Neural progenitor cell (in vitro differentiated cells): ENCODE results near the gene CLIP2. TPM values are rescaled to one million over a fixed set of nuclear protein-coding genes. Genes with fewer than 3 reads are reported as not detected.

ENCODE experiments used
- DNase-seq: peaks from one replicate; pipeline ENCODE4 v3.0.0-alpha.2; 2016; ENCODE audit warnings: low spot score
- H2AFZ ChIP-seq: fragments of 200-600 bp; sonication (generic); replicated peaks from 2 replicates; pipeline ENCODE4 v1.6.1; 2016; ENCODE audit warnings: antibody characterized with exemption
- H3F3A ChIP-seq: fragments of 200-600 bp; sonication (generic); 2 replicates; pipeline ENCODE4 v1.6.1; 2016; ENCODE audit warnings: antibody characterized with exemption, low read depth
- H3K27ac ChIP-seq: fragments of 200-600 bp; sonication (generic); 2 replicates; pipeline ENCODE4 v1.5.1; 2016; ENCODE audit warnings: mild to moderate bottlenecking
- H3K27me3 ChIP-seq: fragments of 200-600 bp; sonication (generic); 2 replicates; pipeline ENCODE4 v1.6.1; 2016; ENCODE audit warnings: mild to moderate bottlenecking, moderate library complexity
- H3K36me3 ChIP-seq: fragments of 200-600 bp; sonication (generic); 2 replicates; pipeline ENCODE4 v1.5.1; 2016
- H3K4me1 ChIP-seq: fragments of 200-600 bp; sonication (generic); 2 replicates; pipeline ENCODE4 v1.6.1; 2016; ENCODE audit warnings: mixed run types
- H3K4me2 ChIP-seq: fragments of 200-600 bp; sonication (generic); 2 replicates; pipeline ENCODE4 v1.6.1; 2016
- H3K4me3 ChIP-seq: fragments of 200-600 bp; sonication (generic); 2 replicates; pipeline ENCODE4 v1.5.1; 2016
- H3K79me2 ChIP-seq: fragments of 200-600 bp; sonication (generic); 2 replicates; pipeline ENCODE4 v1.6.1; 2016; ENCODE audit warnings: low read depth
- H3K9ac ChIP-seq: fragments of 200-600 bp; sonication (generic); 2 replicates; pipeline ENCODE4 v1.6.1; 2016
- H3K9me3 ChIP-seq: fragments of 200-600 bp; sonication (generic); 2 replicates; pipeline ENCODE4 v1.5.1; 2016; ENCODE audit warnings: low read depth
- H4K20me1 ChIP-seq: fragments of 200-600 bp; sonication (generic); 2 replicates; pipeline ENCODE4 v1.6.1; 2016; ENCODE audit warnings: low read depth
- H3K27ac Mint-ChIP-seq: 3 replicates; pipeline ENCODE4 v1.8.0; 2021; ENCODE audit warnings: mixed read lengths
- H3K27me3 Mint-ChIP-seq: 2 replicates; pipeline ENCODE4 v1.8.0; 2022; ENCODE audit warnings: low read depth, mild to moderate bottlenecking, inconsistent platforms, moderate library complexity, mixed read lengths; ENCODE audit not compliant: insufficient read depth
- H3K36me3 Mint-ChIP-seq: 3 replicates; pipeline ENCODE4 v1.8.0; 2021; ENCODE audit warnings: mixed read lengths
- H3K4me1 Mint-ChIP-seq: 3 replicates; pipeline ENCODE4 v1.8.0; 2021; ENCODE audit warnings: mixed read lengths
- H3K4me3 Mint-ChIP-seq: 3 replicates; pipeline ENCODE4 v1.8.0; 2021; ENCODE audit warnings: mild to moderate bottlenecking, moderate library complexity, mixed read lengths
- H3K9me3 Mint-ChIP-seq: 3 replicates; pipeline ENCODE4 v1.8.0; 2020; ENCODE audit warnings: mixed read lengths
- EZH2 ChIP-seq: fragments of 200-600 bp; sonication (generic); IDR thresholded peaks from 2 replicates; pipeline ENCODE4 v1.6.1; 2017; ENCODE audit warnings: antibody characterized with exemption, mild to moderate bottlenecking, moderate library complexity
- EZH2phosphoT487 ChIP-seq: fragments of 200-600 bp; sonication (generic); IDR thresholded peaks from 2 replicates; pipeline ENCODE4 v1.6.1; 2017; ENCODE audit warnings: antibody characterized with exemption
- total RNA-seq: library from RNA; depleted of rRNA; stranded (reverse); fragments of >200 nt; gene quantifications from 2 replicates; pipeline ENCODE4 v1.2.3, GENCODE V29; 2015; ENCODE audit warnings: low replicate concordance
- TF ChIP-seq, protein P1 (sequence below): fragments of 200-600 bp; sonication (generic); IDR thresholded peaks from 2 replicates; pipeline ENCODE4 v1.5.1; 2017; ENCODE audit warnings: antibody characterized with exemption, mild to moderate bottlenecking

Gene CLIP2
- total RNA-seq, 1 donor from 2014 or later = 7.5 TPM

DNA sequence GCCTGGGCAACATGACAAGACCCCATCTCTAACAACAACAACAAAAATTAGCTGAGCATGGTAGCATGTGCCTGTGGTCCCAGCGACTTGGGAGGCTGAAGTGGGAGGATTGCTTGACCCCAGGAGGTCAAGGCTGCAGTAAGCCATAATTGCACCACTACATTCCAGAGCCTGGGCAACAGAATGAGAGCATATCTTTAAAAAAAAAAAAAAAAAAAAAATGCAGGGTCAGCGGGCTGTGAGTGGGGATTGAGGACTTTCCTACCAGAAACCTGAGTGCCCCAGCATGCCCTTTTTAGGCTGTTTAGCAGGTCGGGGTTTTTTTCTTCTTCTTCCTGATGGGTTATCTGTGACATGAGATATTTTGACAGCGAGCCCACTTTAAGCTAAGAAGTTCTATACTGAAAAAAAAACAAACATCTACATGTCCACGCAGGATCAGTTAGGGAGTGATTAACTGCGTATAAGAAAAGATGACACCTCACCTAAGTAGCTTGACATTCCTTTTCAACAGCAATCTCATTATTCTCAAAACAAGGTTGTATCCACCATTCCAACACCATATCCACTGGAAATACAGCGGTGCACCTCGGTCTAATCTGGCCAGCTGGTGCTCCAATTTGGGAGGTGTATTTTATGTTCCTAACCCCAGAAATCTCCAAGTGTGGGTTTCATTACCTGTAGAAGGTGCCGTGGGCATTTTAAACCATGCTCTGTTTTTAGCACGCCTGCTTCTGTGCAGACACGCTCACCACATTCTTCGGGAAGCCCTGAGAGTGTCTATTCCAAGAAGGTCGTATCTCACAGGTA lies 21.2 kb upstream of the CLIP2 start:
- H3K27me3 ChIP-seq = peaks cover 13% of the 10 kb centered on the region
- H3K4me1 ChIP-seq = no peaks in the 10 kb centered on the region
- H3K27ac Mint-ChIP-seq = no peak overlapping the region
- no peak overlapping the region for H3K9ac ChIP-seq
- H2AFZ ChIP-seq = no peak overlapping the region
- peaks cover 10% of the 10 kb centered on the region for H3K27me3 Mint-ChIP-seq
- H3K79me2 ChIP-seq = no peaks in the 10 kb centered on the region
- no peak overlapping the region for H3K4me2 ChIP-seq
- no peaks in the 10 kb centered on the region for H3K36me3 Mint-ChIP-seq
- no peak overlapping the region for H3K27ac ChIP-seq
- H3K4me1 Mint-ChIP-seq = peaks cover 33% of the 10 kb centered on the region
- peak overlapping the region; percentile 30 for H3K4me3 Mint-ChIP-seq
- H3K4me3 ChIP-seq = no peak overlapping the region
- H4K20me1 ChIP-seq = no peaks in the 10 kb centered on the region
- H3K9me3 ChIP-seq = no peaks in the 10 kb centered on the region
- no peaks in the 10 kb centered on the region for H3K36me3 ChIP-seq
- TF ChIP-seq, protein P1, sequence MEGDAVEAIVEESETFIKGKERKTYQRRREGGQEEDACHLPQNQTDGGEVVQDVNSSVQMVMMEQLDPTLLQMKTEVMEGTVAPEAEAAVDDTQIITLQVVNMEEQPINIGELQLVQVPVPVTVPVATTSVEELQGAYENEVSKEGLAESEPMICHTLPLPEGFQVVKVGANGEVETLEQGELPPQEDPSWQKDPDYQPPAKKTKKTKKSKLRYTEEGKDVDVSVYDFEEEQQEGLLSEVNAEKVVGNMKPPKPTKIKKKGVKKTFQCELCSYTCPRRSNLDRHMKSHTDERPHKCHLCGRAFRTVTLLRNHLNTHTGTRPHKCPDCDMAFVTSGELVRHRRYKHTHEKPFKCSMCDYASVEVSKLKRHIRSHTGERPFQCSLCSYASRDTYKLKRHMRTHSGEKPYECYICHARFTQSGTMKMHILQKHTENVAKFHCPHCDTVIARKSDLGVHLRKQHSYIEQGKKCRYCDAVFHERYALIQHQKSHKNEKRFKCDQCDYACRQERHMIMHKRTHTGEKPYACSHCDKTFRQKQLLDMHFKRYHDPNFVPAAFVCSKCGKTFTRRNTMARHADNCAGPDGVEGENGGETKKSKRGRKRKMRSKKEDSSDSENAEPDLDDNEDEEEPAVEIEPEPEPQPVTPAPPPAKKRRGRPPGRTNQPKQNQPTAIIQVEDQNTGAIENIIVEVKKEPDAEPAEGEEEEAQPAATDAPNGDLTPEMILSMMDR = no peak
- no peak for TF ChIP-seq EZH2phosphoT487
- TF ChIP-seq EZH2 = no peak
- DNase-seq = no peak
- H3F3A ChIP-seq = peaks cover 5% of the 10 kb centered on the region
- no peaks in the 10 kb centered on the region for H3K9me3 Mint-ChIP-seq

DNA sequence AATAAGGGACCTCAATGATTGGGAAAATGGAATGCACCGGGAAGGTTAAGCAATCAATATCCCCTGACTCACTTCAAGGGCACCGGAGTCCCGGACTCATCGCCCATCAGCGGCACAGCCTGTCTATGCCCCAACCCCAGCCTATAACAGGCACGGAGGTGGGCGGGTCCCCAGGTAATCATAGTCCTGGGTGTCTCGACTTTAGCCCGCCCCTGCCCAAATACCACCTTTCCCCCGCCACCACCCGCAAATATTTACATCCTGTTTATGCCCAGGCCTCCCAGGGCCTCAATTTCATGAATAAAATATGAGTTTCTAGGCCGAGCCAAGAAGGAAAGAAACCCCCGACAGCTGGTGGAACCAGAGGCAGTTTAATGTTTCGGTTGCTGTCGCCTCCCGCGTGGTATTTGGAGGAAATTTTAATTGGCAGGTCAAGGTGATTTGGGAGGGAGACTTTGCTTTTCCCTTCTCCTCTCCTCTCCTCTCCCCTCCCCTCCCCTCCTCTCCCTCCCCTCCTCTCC lies 19.4 kb upstream of the CLIP2 start:
- no peak overlapping the region for H3K9ac ChIP-seq
- peaks cover 5% of the 10 kb centered on the region for H3F3A ChIP-seq
- H3K9me3 ChIP-seq = no peaks in the 10 kb centered on the region
- TF ChIP-seq, protein P1 = no peak
- TF ChIP-seq EZH2phosphoT487 (no peak), EZH2 (no peak)
- H3K4me3 ChIP-seq = peak overlapping the region; percentile 67
- H3K36me3 ChIP-seq = no peaks in the 10 kb centered on the region
- H3K27ac ChIP-seq = no peak overlapping the region
- peak overlapping the region; percentile 86 for H3K4me2 ChIP-seq
- Mint-ChIP-seq H3K27me3 (peaks cover 10% of the 10 kb centered on the region), H3K4me1 (peaks cover 35% of the 10 kb centered on the region), H3K9me3 (no peaks in the 10 kb centered on the region), H3K36me3 (no peaks in the 10 kb centered on the region), H3K4me3 (peak overlapping the region; percentile 87), H3K27ac (no peak overlapping the region)
- H3K79me2 ChIP-seq = no peaks in the 10 kb centered on the region
- DNase-seq = peak; percentile 67
- no peaks in the 10 kb centered on the region for H3K4me1 ChIP-seq
- peak overlapping the region; percentile 99 for H2AFZ ChIP-seq
- peaks cover 13% of the 10 kb centered on the region for H3K27me3 ChIP-seq
- no peaks in the 10 kb centered on the region for H4K20me1 ChIP-seq

DNA sequence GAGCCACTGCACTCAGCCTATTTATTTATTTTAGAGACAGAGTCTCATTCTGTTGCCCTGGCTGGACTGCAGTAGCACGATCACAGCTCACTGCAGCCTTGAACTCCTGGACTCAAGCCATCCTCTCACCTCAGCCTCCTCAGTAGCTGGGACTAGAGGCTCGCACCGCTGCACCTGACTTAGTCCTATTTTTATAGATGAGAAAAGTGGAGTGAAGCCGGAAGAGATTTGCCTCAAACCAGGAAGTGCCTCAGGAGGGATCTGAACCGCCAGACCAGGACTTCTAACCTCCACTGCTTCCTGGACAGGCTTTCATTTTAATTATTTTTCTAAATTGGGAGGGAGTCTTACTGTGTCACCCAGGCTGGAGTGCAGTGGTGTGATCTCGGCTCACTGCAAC lies 17.5 kb upstream of the CLIP2 start:
- Mint-ChIP-seq H3K27ac (peak overlapping the region; percentile 75), H3K27me3 (peaks cover 7% of the 10 kb centered on the region), H3K9me3 (no peaks in the 10 kb centered on the region), H3K4me1 (peaks cover 35% of the 10 kb centered on the region), H3K4me3 (no peak overlapping the region), H3K36me3 (no peaks in the 10 kb centered on the region)
- H3F3A ChIP-seq = peaks cover 5% of the 10 kb centered on the region
- H4K20me1 ChIP-seq = no peaks in the 10 kb centered on the region
- no peak overlapping the region for H3K9ac ChIP-seq
- H3K27me3 ChIP-seq = peaks cover 13% of the 10 kb centered on the region
- no peak for TF ChIP-seq EZH2phosphoT487
- no peaks in the 10 kb centered on the region for H3K79me2 ChIP-seq
- H3K9me3 ChIP-seq = no peaks in the 10 kb centered on the region
- no peaks in the 10 kb centered on the region for H3K36me3 ChIP-seq
- H2AFZ ChIP-seq = no peak overlapping the region
- H3K4me2 ChIP-seq = no peak overlapping the region
- H3K4me3 ChIP-seq = no peak overlapping the region
- no peak for DNase-seq
- H3K27ac ChIP-seq = no peak overlapping the region
- H3K4me1 ChIP-seq = no peaks in the 10 kb centered on the region
